Cardiac muscle cell (in vitro differentiated cells and primary cell): ENCODE measurements around the gene NOXA1. TPM values are rescaled to one million over a fixed set of nuclear protein-coding genes. Genes with fewer than 3 reads are reported as not detected.

ENCODE experiments used
- DNase-seq, 2 donors: peaks; one replicate each; pipeline versions ENCODE4 v3.0.0 to v3.0.0-alpha.2; 2010 to 2017; ENCODE audit warnings: low read depth in 1 of 2, low spot score in 1 of 2
- H3K27ac ChIP-seq: fragments of 200-600 bp; sonication (generic); 2 replicates; pipeline ENCODE4 v1.5.1; 2016
- H3K27me3 ChIP-seq: fragments of 200-600 bp; sonication (generic); 2 replicates; pipeline ENCODE4 v1.6.0; 2016; ENCODE audit warnings: control low read depth
- H3K36me3 ChIP-seq: fragments of 200-600 bp; sonication (generic); 2 replicates; pipeline ENCODE4 v1.5.1; 2016; ENCODE audit warnings: control low read depth
- H3K4me1 ChIP-seq: fragments of 200-600 bp; sonication (generic); 2 replicates; pipeline ENCODE4 v1.8.1; 2017; ENCODE audit warnings: low read depth, mild to moderate bottlenecking, mixed run types
- H3K4me3 ChIP-seq: fragments of 200-600 bp; sonication (generic); 2 replicates; pipeline ENCODE4 v1.5.1; 2016; ENCODE audit warnings: mild to moderate bottlenecking
- H3K9me3 ChIP-seq: fragments of 200-600 bp; sonication (generic); 2 replicates; pipeline ENCODE4 v1.5.1; 2017; ENCODE audit warnings: low read depth, mild to moderate bottlenecking, control low read depth
- polyA plus RNA-seq: library from polyadenylated mRNA; unstranded; fragments of >200 nt; fragmentation: Nextera tagmentation; extraction: Ambion mirVana; gene quantifications from 2 replicates; pipeline ENCODE4 v1.2.1, GENCODE V29; 2016
- total RNA-seq: library from RNA; depleted of rRNA; stranded (reverse); fragments of >200 nt; gene quantifications from 2 replicates; pipeline ENCODE4 v1.2.3, GENCODE V29; 2016
- TF ChIP-seq, protein P1 (sequence below): IDR thresholded peaks from 2 replicates; pipeline ENCODE4 v1.5.1; 2012; ENCODE audit warnings: low read depth, mild to moderate bottlenecking, low read length

NOXA1 gene
- total and polyA plus RNA-seq, 2 experiments from 2014 or later = 8.1 to 12.0 TPM

DNA sequence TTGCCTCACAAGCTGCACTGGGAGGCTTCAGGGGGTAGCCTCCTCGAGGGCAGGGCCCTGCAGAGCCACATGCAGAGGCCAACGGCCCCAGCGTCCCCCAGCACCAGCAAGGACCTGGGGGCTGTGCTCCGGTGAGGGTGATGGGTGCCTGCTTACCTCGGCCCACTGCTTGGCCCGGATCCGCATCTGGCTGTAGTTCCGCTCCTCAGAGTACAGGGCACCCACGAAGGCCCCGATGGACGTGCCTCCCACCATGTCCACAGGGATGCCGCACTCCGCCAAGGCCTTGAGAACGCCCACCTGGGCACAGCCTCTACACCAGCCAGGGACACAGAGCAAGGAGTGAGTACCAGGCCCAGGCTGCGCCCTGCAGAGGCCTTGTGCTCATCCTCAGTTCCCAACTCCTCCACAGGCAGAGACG lies 44.0 kb downstream of the NOXA1 start:
- Histone ChIP-seq H3K9me3 (no peaks in the 10 kb centered on the region), H3K27ac (no peak overlapping the region), H3K36me3 (no peaks in the 10 kb centered on the region), H3K4me1 (no peaks in the 10 kb centered on the region), H3K27me3 (peaks cover 11% of the 10 kb centered on the region), H3K4me3 (no peak overlapping the region)
- TF ChIP-seq, protein P1, sequence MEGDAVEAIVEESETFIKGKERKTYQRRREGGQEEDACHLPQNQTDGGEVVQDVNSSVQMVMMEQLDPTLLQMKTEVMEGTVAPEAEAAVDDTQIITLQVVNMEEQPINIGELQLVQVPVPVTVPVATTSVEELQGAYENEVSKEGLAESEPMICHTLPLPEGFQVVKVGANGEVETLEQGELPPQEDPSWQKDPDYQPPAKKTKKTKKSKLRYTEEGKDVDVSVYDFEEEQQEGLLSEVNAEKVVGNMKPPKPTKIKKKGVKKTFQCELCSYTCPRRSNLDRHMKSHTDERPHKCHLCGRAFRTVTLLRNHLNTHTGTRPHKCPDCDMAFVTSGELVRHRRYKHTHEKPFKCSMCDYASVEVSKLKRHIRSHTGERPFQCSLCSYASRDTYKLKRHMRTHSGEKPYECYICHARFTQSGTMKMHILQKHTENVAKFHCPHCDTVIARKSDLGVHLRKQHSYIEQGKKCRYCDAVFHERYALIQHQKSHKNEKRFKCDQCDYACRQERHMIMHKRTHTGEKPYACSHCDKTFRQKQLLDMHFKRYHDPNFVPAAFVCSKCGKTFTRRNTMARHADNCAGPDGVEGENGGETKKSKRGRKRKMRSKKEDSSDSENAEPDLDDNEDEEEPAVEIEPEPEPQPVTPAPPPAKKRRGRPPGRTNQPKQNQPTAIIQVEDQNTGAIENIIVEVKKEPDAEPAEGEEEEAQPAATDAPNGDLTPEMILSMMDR = no peak
- no peak for DNase-seq

DNA sequence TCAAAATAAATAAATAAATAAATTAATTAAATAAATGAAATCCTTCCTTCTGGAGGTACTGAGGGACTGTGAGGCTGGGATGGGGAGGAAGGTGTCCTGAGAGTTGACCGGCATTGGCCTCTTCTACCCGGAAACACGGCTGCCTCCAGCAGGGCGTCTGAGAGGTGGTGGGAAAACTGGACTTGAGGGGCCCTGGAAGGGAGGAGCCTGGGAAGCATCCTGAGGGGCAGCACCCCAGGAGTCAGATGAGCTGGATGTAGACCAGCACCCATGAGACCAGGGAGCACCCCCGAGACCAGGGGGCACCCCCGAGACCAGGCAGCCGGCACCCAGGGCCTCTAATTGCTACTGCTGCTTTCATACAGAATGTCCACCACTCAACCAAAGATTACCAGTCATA lies 44.7 kb downstream of the NOXA1 start:
- Histone ChIP-seq H3K4me1 (no peaks in the 10 kb centered on the region), H3K27me3 (peaks cover 3% of the 10 kb centered on the region), H3K27ac (no peak overlapping the region), H3K4me3 (no peak overlapping the region), H3K9me3 (no peaks in the 10 kb centered on the region), H3K36me3 (no peaks in the 10 kb centered on the region)
- TF ChIP-seq, protein P1 = no peak
- no peak for DNase-seq

DNA sequence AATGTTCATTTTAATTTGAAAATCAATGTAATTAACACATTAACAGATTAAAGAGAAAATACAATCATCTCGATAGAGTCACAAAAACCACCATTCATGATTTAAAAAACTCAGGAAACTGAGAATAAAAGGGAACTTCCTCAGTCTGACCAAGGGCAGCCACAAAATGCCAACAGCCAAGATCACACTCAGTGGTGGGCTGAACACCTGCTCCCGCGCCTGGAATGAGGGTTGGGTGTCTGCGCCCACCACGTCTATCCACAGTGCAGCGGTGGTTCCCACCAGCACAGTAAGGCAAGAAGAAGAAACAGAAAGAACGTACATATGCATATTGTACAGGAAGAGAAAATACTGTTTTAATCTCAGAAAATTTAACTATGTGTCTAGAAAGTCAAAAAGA lies 47.6 kb downstream of the NOXA1 start:
- Histone ChIP-seq H3K27ac (no peak overlapping the region), H3K36me3 (no peaks in the 10 kb centered on the region), H3K9me3 (no peaks in the 10 kb centered on the region), H3K27me3 (no peaks in the 10 kb centered on the region), H3K4me3 (no peak overlapping the region), H3K4me1 (no peaks in the 10 kb centered on the region)
- TF ChIP-seq, protein P1 = no peak
- DNase-seq = no peak

DNA sequence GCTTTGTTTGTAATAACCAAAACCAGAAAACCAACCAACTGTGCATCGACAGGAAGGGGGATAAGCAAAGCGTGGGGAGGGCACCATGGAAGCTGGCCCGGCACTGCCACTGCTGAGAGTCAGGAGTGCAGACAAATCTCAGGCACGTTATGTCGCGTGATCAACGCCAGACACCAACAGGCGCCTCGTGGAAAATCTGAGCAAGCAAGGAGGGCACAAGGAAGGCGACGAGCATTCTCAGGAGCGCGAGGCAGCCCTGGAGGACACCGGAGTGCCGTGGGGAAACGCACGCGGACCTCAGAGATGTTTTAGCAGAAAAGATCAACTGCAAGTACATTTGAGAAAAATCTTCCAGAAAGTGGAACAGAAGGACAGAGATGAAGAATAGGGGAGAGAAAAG lies 51.1 kb downstream of the NOXA1 start:
- H3K4me3 ChIP-seq = no peak overlapping the region
- no peaks in the 10 kb centered on the region for H3K27me3 ChIP-seq
- TF ChIP-seq, protein P1 = no peak
- no peaks in the 10 kb centered on the region for H3K4me1 ChIP-seq
- H3K36me3 ChIP-seq = no peaks in the 10 kb centered on the region
- DNase-seq = no peak
- H3K27ac ChIP-seq = no peak overlapping the region
- no peaks in the 10 kb centered on the region for H3K9me3 ChIP-seq

DNA sequence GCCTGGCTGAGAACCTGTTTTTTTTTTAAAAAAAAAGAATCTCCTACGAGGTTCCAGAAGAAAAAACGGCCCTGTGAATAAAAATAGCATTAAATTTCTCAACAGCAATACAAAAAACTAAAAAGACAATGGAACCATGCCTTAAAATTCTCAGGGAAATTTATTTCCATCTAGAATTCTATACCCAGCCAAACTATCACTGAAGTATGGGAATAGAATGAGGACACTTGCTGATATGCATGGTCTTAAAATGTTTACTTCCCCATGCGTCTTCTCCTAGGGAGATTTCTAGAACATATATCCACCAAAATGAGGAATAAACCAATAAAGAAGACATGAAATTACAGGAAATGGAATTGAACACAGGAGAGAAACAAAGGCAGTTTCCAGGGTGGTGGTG lies 52.5 kb downstream of the NOXA1 start:
- H3K9me3 ChIP-seq = no peaks in the 10 kb centered on the region
- no peak overlapping the region for H3K27ac ChIP-seq
- H3K4me1 ChIP-seq = no peaks in the 10 kb centered on the region
- no peaks in the 10 kb centered on the region for H3K36me3 ChIP-seq
- no peaks in the 10 kb centered on the region for H3K27me3 ChIP-seq
- no peak for DNase-seq
- TF ChIP-seq, protein P1 = no peak
- no peak overlapping the region for H3K4me3 ChIP-seq

DNA sequence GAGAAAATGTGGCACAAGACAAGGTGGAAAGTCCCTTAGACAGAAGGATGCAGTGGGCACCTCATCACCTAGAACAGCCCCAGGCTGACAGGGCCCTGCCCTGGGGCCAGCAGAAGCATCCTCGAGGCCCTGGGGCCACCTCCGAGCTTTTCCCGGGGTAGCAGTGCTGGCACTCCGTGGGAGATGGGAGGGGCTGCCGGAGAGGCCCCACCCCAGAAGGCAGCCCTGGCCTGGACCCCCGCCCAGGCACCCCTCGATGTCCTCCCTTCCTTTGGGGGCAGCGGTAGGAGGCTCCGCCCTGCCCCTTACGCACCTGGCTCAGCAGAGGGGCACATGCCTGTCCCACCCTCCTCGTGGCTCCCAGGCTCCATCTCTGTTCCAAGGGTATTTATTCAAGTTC lies 53.7 kb downstream of the NOXA1 start:
- Histone ChIP-seq H3K9me3 (no peaks in the 10 kb centered on the region), H3K27me3 (no peaks in the 10 kb centered on the region)
- TF ChIP-seq, protein P1 = no peak

More for the DNA sequence above, 53.7 kb downstream of the NOXA1 start:
- DNase-seq = no peak
- no peak overlapping the region for H3K27ac ChIP-seq
- H3K4me3 ChIP-seq = no peak overlapping the region
- H3K4me1 ChIP-seq = no peaks in the 10 kb centered on the region
- H3K36me3 ChIP-seq = no peaks in the 10 kb centered on the region
